Endothelial cell of umbilical vein (primary cell): ENCODE results near the gene PACSIN2. TPM values are rescaled to one million over a fixed set of nuclear protein-coding genes. Genes with fewer than 3 reads are reported as not detected.
"Not testable (repeated sequence)": the region's sequence is repeated elsewhere in the genome, so short reads cannot be mapped to it uniquely, and the experiment has no call there.

ENCODE experiments used
- BruUV-seq: library from RNA; stranded (reverse); fragments of 400-500 nt; replicated peaks from 2 replicates; lab custom pipeline; 2021; lab: Mats Ljungman, UMichigan
- CTCF ChIA-PET: fragments of 300-600, 350-600 bp; sonication (Branson Sonifier 250); formaldehyde crosslinking; loops from one replicate; lab custom pipeline; 2021; ENCODE audit warnings: antibody characterized with exemption, inconsistent platforms; lab: Charles Lee
- POLR2A ChIA-PET: fragments of 300-600, 350-600 bp; sonication (Branson Sonifier 250); formaldehyde crosslinking; loops from one replicate; lab custom pipeline; 2021; ENCODE audit warnings: antibody characterized with exemption, inconsistent platforms; lab: Charles Lee
- DNase-seq: peaks from one replicate; pipeline ENCODE4 v3.0.0-alpha.2; 2011; ENCODE audit warnings: low read depth, low spot score
- FAIRE-seq: peaks from 2 replicates; lab custom pipeline; 2011; peaks lifted over from hg19 to GRCh38; lab: Jason Lieb, UNC
- H2AFZ ChIP-seq: 2 replicates; pipeline ENCODE4 v1.6.0; 2012; ENCODE audit warnings: low read depth, low read length, control low read depth, inconsistent platforms
- H3K27ac ChIP-seq: 2 replicates; pipeline ENCODE4 v1.5.1; 2011; ENCODE audit warnings: low read depth, mild to moderate bottlenecking, control low read depth, low read length, moderate library complexity; ENCODE audit not compliant: insufficient read depth
- H3K27me3 ChIP-seq, 2 experiments: 2 replicates each; pipeline versions ENCODE4 v1.6.0 to v1.6.1; 2011; ENCODE audit warnings: low read length in 2 of 2, mixed read lengths in 1 of 2; ENCODE audit not compliant: control insufficient read depth in 2 of 2, insufficient read depth in 2 of 2
- H3K36me3 ChIP-seq, 2 experiments: 2 replicates in 1 of 2; 3 replicates in 1 of 2; pipeline ENCODE4 v1.5.1; 2011; ENCODE audit warnings: low read length in 2 of 2, mild to moderate bottlenecking in 1 of 2, moderate library complexity in 1 of 2; ENCODE audit not compliant: control insufficient read depth in 2 of 2, insufficient read depth in 2 of 2; ENCODE audit errors: extremely low read depth in 1 of 2
- H3K4me1 ChIP-seq: 3 replicates; pipeline ENCODE4 v1.5.1; 2011; ENCODE audit warnings: mild to moderate bottlenecking, low read length; ENCODE audit not compliant: control insufficient read depth, insufficient read depth; ENCODE audit errors: extremely low read depth
- H3K4me2 ChIP-seq: 2 replicates; pipeline ENCODE4 v1.6.1; 2011; ENCODE audit warnings: low read length, control low read depth, mixed read lengths; ENCODE audit not compliant: insufficient read depth
- H3K4me3 ChIP-seq, 3 experiments: fragments of 200-600 bp in 1 of 3; sonication (generic), shearing (Covaris generic) in 1 of 3; replicated peaks in 1 of 3; 2 replicates each; pipeline ENCODE4 v1.5.1; 2011 to 2016; ENCODE audit warnings: control low read depth in 3 of 3, low read length in 3 of 3, mild to moderate bottlenecking in 2 of 3, inconsistent platforms in 1 of 3, low read depth in 1 of 3, moderate library complexity in 1 of 3; ENCODE audit not compliant: insufficient read depth in 1 of 3
- H3K79me2 ChIP-seq: 2 replicates; pipeline ENCODE4 v1.6.0; 2012; ENCODE audit warnings: low read length, inconsistent platforms; ENCODE audit not compliant: control insufficient read depth, insufficient read depth
- H3K9ac ChIP-seq: replicated peaks from 2 replicates; pipeline ENCODE3; 2011; ENCODE audit warnings: low read length, control low read depth; ENCODE audit not compliant: insufficient read depth; ENCODE audit errors: extremely low read depth
- H3K9me1 ChIP-seq: replicated peaks from 3 replicates; pipeline ENCODE4 v1.6.0; 2011; ENCODE audit warnings: mild to moderate bottlenecking, low read length; ENCODE audit not compliant: control insufficient read depth, insufficient read depth; ENCODE audit errors: extremely low read depth
- H3K9me3 ChIP-seq: replicated peaks from 2 replicates; pipeline ENCODE4 v1.5.1; 2012; ENCODE audit warnings: low read length, inconsistent platforms; ENCODE audit not compliant: control insufficient read depth, insufficient read depth
- H4K20me1 ChIP-seq: replicated peaks from 2 replicates; pipeline ENCODE3; 2011; ENCODE audit warnings: mild to moderate bottlenecking, low read length; ENCODE audit not compliant: control insufficient read depth, insufficient read depth; ENCODE audit errors: extremely low read depth
- FOS ChIP-seq: IDR thresholded peaks from 2 replicates; pipeline ENCODE4 v1.6.1; 2011; ENCODE audit warnings: mild to moderate bottlenecking, low read length, moderate library complexity, borderline replicate concordance; ENCODE audit not compliant: insufficient read depth
- GATA2 ChIP-seq: IDR thresholded peaks from 2 replicates; pipeline ENCODE4 v1.7.0; 2011; ENCODE audit warnings: low read depth, mild to moderate bottlenecking, moderate library complexity, mixed read lengths, low read length; ENCODE audit not compliant: insufficient read length, insufficient read depth
- MAX ChIP-seq: IDR thresholded peaks from 2 replicates; pipeline ENCODE4 v1.6.1; 2011; ENCODE audit not compliant: insufficient read depth, insufficient read length
- POLR2AphosphoS5 ChIP-seq: IDR thresholded peaks from 2 replicates; pipeline ENCODE4 v1.6.1; 2012; ENCODE audit warnings: low read depth, mild to moderate bottlenecking, control low read depth, low read length, moderate library complexity; ENCODE audit not compliant: insufficient read depth
- dilution Hi-C: fragments of 300-500 bp; cut with MboI; formaldehyde crosslinking; loops from one replicate; pipeline ENCODE4 v1.15.0; 2019; ENCODE audit warnings: low sequenced_read_pairs; ENCODE audit not compliant: extremely low pct_ligation_motif_present
- intact Hi-C: fragments of 100-400 bp; cut with micrococcal nuclease; formaldehyde crosslinking; loops from one replicate; pipeline ENCODE4 v1.10.0; 2022
- polyA plus RNA-seq, 4 experiments: library from polyadenylated mRNA; depleted of rRNA in 3 of 4; stranded (reverse) in 3 of 4; unstranded in 1 of 4; fragments of >200 nt; gene quantifications; 2 replicates each; pipeline versions ENCODE4 v1.2.1 to v1.2.3, GENCODE V29; 2011 to 2012; ENCODE audit warnings: missing spikeins in 1 of 4
- total RNA-seq: library from RNA; stranded (reverse); gene quantifications from 2 replicates; pipeline ENCODE4 v1.2.3, GENCODE V29; 2021

Gene PACSIN2
- total and polyA plus RNA-seq, 2 donors (not counting 3 experiments of a cell fraction or from before 2014, with no cell fraction given), result 46.2 to 64.5 TPM

GRCh38 chr22:42996646-42997365 is 18.1 kb downstream of the PACSIN2 start:
- Histone ChIP-seq H4K20me1 (no peaks in the 10 kb centered on the region), H3K4me1 (peaks cover 40% of the 10 kb centered on the region), H3K4me2 (no peak overlapping the region), H2AFZ (no peak overlapping the region), H3K9ac (no peak overlapping the region), H3K36me3 (no peaks in the 10 kb centered on the region), H3K9me1 (no peaks in the 10 kb centered on the region), H3K27ac (no peak overlapping the region), H3K79me2 (peaks cover 79% of the 10 kb centered on the region), H3K27me3 (no peaks in the 10 kb centered on the region), H3K4me3 (no peak overlapping the region), H3K9me3 (no peaks in the 10 kb centered on the region)
- TF ChIP-seq FOS, result no peak
- TF ChIP-seq POLR2AphosphoS5, result no peak
- no peak for TF ChIP-seq MAX
- no peak for TF ChIP-seq GATA2
- POLR2A ChIA-PET, result no interaction called here
- dilution Hi-C loops (no loop called here), intact Hi-C loops (no loop called here)
- DNase-seq, result no peak
- FAIRE-seq, result no peak
- CTCF ChIA-PET, result no interaction called here
- BruUV-seq, result no TSS peak

- H2AFZ ChIP-seq, H3K9me3 ChIP-seq, H3K4me3 ChIP-seq, H3K36me3 ChIP-seq, H3K27me3 ChIP-seq, dilution Hi-C loops, BruUV-seq, H3K9ac ChIP-seq, FAIRE-seq, H3K27ac ChIP-seq, H4K20me1 ChIP-seq, H3K9me1 ChIP-seq, POLR2A ChIA-PET, intact Hi-C loops, DNase-seq, H3K4me2 ChIP-seq: not testable (repeated sequence)
- peaks cover 36% of the 10 kb centered on the region for H3K4me1 ChIP-seq
- CTCF ChIA-PET, result interaction anchor here (0.6 to 1.9 kb wide), 7 partner anchors 12 to 62 kb away, joined by 3 to 11 read pairs (median 4); partner anchors contain the start of gene PACSIN2
- peaks cover 72% of the 10 kb centered on the region for H3K79me2 ChIP-seq
Observed at GRCh38 chr22:42995654-42996053, 19.3 kb downstream of the PACSIN2 start.
